Measurements from ENCODE around the gene OR2A2. TPM values are rescaled to one million over a fixed set of nuclear protein-coding genes. Genes with fewer than 3 reads are reported as not detected.
"Not testable (repeated sequence)": the region's sequence is repeated elsewhere in the genome, so short reads cannot be mapped to it uniquely, and the experiment has no call there.

Gene OR2A2
- total RNA-seq, 2 donors from 2014 or later = not detected

DNA sequence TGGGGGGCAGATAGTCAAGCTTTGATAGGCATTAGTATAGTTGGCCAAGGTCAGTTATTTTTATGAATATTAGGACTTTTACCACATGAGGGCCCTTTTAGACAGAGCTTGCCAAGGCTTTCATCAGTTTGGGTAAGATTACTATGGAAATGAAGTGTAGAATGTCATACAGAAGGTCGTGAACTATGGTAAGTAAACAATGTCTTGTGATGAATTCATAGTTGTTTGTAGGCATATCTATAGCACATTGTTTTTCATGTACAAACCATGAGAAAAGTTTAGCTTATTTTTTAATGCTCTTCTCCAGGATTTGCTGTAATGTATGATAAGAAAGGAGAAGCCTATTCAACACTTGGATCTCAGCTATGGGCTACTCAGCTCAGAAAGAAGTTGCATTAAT is 4.3 kb downstream of the OR2A2 start:
- Mint-ChIP-seq H3K27me3 (peaks cover 3 to 22% of the 10 kb centered on the region in 2 donors), H3K4me1 (ENCODE audit: low read depth in 2 of 2) (no peaks in the 10 kb centered on the region), H3K27ac (no peak overlapping the region), H3K9me3 (no peaks in the 10 kb centered on the region), H3K36me3 (no peaks in the 10 kb centered on the region), H3K4me3 (no peak overlapping the region)
- DNase-seq (ENCODE audit: low spot score) = no peak
- no peak for ATAC-seq

DNA sequence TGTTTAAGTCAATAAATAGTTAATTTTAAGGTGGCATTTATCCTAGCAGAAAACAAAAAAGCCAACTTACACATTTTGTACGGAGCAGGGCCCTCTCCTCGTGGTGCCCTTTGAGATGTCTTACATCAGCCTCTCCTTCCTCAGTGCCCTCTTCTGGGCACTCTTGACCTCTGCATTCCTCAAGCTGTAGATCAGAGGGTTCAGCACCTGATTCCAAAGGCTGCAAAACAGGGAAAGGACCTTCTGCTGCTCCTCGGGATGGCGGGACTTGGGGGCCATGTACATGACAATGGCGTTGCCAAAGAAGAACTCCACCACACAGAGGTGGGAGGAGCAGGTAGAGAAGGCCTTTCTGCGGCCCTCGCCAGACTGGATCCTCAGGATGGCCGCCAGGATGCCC is 9.0 kb downstream of the OR2A2 start:
- no peaks in the 10 kb centered on the region for H3K4me1 Mint-ChIP-seq (ENCODE audit: low read depth in 2 of 2)
- peaks cover 3 to 15% of the 10 kb centered on the region in 2 donors for H3K27me3 Mint-ChIP-seq
- DNase-seq (ENCODE audit: low spot score) (no peak), ATAC-seq (no peak)
- H3K4me3 Mint-ChIP-seq = no peak overlapping the region
- no peaks in the 10 kb centered on the region for H3K36me3 Mint-ChIP-seq
- no peak overlapping the region for H3K27ac Mint-ChIP-seq
- H3K9me3 Mint-ChIP-seq = no peaks in the 10 kb centered on the region

DNA sequence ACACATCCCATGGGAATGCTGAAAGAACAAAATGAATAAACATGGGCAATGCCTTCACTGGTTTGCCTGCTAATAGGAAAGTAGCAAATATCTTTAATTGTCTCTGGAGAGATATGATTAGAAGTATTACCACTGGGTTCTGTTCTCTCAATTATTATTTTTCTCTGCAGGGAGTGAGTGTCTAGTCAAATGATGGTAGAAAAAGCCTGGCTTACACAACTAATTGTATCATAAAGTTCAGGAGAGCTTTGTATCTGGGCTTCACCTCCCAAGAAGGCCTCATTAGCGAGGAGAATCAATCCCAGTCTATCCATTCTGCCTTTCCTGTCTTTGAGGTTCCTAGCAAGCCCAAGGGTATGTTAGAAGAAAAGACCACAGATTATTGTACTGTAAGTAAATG is 13.5 kb downstream of the OR2A2 start, which contains the start of gene OR2A14:
OR2A14 (plus strand) TSS at position 301 of the 400 bp plus-strand sequence. CDS start 5,937 bp downstream, outside the sequence.
- ATAC-seq (peak in 1 of 2 donors; percentile 11), DNase-seq (ENCODE audit: low spot score) (no peak)
- no peaks in the 10 kb centered on the region for H3K9me3 Mint-ChIP-seq
- no peak within 1 kb of the TSS for H3K27ac Mint-ChIP-seq
- peaks cover 0 to 4% of the 10 kb centered on the region in 2 donors for H3K27me3 Mint-ChIP-seq
- no peaks in the 10 kb centered on the region for H3K36me3 Mint-ChIP-seq
- no peak within 1 kb of the TSS for H3K4me3 Mint-ChIP-seq
- no peaks in the 10 kb centered on the region for H3K4me1 Mint-ChIP-seq (ENCODE audit: low read depth in 2 of 2)

DNA sequence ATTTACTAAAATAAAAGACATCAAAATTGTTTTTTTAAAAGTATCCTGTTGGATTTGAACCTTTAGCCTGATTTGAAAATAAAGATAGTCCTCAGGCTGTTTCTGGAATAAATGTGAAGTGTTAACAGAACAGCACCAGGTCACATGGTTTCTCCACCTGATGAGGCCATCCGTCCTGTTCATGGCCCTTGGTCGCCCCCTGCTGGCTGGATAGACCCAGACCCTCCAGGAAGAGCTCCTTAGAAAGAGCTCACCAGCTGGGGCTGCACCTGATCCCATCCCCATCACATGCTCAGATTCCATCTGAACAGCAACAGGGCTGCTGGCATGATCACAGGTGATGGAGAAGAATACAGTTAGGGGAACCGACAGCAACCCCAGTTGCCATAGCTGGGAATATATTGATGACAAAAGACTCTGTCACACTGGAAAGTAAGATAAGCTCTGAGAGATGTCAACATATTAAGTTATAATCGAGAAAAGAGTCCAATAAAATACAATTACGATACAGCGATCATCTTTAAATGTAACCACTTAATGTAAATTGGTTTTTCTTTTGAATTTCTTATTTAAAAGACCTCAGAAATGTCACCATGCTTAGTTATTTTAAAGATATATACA is 18.4 kb downstream of the OR2A2 start:
- no peaks in the 10 kb centered on the region for H3K9me3 Mint-ChIP-seq
- peak; percentile 78 to 84 for ATAC-seq
- H3K4me3 Mint-ChIP-seq = no peak overlapping the region
- no peaks in the 10 kb centered on the region for H3K4me1 Mint-ChIP-seq (ENCODE audit: low read depth in 2 of 2)
- H3K27me3 Mint-ChIP-seq = peaks cover 0 to 11% of the 10 kb centered on the region in 2 donors
- no peaks in the 10 kb centered on the region for H3K36me3 Mint-ChIP-seq
- no peak overlapping the region for H3K27ac Mint-ChIP-seq
- DNase-seq (ENCODE audit: low spot score) = peak; percentile 76

DNA sequence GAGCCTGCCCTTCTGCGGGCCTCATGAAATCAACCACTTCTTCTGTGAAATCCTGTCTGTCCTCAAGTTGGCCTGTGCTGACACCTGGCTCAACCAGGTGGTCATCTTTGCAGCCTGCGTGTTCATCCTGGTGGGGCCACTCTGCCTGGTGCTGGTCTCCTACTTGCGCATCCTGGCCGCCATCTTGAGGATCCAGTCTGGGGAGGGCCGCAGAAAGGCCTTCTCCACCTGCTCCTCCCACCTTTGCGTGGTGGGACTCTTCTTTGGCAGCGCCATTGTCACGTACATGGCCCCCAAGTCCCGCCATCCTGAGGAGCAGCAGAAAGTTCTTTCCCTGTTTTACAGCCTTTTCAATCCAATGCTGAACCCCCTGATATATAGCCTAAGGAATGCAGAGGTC is 20.2 kb downstream of the OR2A2 start:
- not testable (repeated sequence) for ATAC-seq; H3K9me3 Mint-ChIP-seq; H3K4me3 Mint-ChIP-seq; H3K36me3 Mint-ChIP-seq; DNase-seq (ENCODE audit: low spot score); H3K4me1 Mint-ChIP-seq (ENCODE audit: low read depth in 2 of 2); H3K27ac Mint-ChIP-seq
- peaks cover 3 to 11% of the 10 kb centered on the region in 2 donors for H3K27me3 Mint-ChIP-seq

DNA sequence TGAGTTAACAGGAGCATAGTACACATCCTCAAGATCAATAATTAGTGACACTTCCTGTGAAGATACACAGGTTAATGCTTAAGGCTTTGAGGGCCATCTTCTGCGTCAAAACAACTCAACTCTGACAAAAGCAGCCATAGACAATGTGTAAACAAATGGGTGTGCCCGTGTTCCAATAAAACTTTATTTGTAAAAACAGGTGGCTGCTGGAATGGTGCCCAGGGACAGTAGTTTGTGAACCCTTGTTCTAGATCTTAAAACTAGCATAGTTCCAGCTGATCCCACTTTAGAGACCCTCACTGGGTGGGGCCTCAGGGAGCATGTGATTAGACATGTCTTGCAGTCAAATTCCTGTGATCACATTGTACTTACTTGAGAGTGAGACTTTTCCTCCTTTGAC is 21.3 kb downstream of the OR2A2 start:
- Mint-ChIP-seq H3K27me3 (peaks cover 3 to 11% of the 10 kb centered on the region in 2 donors), H3K36me3 (no peaks in the 10 kb centered on the region), H3K4me3 (no peak overlapping the region), H3K4me1 (ENCODE audit: low read depth in 2 of 2) (no peaks in the 10 kb centered on the region), H3K27ac (no peak overlapping the region), H3K9me3 (no peaks in the 10 kb centered on the region)
- no peak for ATAC-seq
- DNase-seq (ENCODE audit: low spot score) = no peak

DNA sequence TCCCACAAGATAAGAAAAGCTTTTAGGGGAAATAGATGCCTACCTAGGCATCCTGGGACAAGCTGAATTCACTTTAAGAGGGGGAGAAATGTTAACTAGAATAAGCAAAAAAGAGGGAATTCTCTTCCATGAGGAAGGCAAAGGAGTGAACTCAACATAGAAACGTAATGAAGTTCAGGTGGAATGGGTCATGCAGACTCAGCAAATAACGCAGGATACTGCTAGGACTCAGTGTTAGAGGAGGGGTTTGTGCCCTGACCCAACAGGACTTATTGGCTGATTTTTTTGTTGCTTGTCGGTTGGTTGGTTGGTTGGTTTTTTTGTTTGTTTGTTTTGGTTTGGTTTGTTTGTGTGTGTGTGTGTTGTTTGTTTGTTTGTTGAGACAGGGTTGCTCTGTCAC is 22.9 kb downstream of the OR2A2 start:
- Mint-ChIP-seq H3K4me1 (ENCODE audit: low read depth in 2 of 2) (no peaks in the 10 kb centered on the region), H3K27me3 (peaks cover 3 to 11% of the 10 kb centered on the region in 2 donors), H3K4me3 (no peak overlapping the region), H3K9me3 (no peaks in the 10 kb centered on the region), H3K36me3 (no peaks in the 10 kb centered on the region), H3K27ac (no peak overlapping the region)
- no peak for ATAC-seq
- no peak for DNase-seq (ENCODE audit: low spot score)

DNA sequence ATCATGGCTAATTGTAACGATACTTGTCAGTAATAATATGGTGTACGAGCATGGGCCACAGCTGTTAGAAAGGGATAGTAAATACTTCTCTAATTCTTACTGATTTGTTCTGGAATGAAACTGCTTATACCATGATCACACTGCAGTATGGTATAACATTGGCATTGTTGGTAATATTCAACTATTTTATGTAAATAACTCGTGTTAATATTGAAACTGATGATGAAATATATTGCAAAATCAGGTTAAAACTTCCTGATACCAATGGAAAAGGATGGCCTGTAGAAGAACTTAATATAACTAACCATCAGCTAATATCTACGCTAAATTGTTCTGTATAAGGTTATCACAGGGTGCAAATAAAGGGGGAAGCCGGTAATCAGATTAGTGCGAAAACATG is 23.9 kb downstream of the OR2A2 start:
- H3K27me3 Mint-ChIP-seq = peaks cover 3 to 11% of the 10 kb centered on the region in 2 donors
- H3K4me3 Mint-ChIP-seq = no peak overlapping the region
- H3K36me3 Mint-ChIP-seq = no peaks in the 10 kb centered on the region
- H3K27ac Mint-ChIP-seq = no peak overlapping the region
- no peak for ATAC-seq
- H3K4me1 Mint-ChIP-seq (ENCODE audit: low read depth in 2 of 2) = no peaks in the 10 kb centered on the region
- DNase-seq (ENCODE audit: low spot score) = no peak
- no peaks in the 10 kb centered on the region for H3K9me3 Mint-ChIP-seq

DNA sequence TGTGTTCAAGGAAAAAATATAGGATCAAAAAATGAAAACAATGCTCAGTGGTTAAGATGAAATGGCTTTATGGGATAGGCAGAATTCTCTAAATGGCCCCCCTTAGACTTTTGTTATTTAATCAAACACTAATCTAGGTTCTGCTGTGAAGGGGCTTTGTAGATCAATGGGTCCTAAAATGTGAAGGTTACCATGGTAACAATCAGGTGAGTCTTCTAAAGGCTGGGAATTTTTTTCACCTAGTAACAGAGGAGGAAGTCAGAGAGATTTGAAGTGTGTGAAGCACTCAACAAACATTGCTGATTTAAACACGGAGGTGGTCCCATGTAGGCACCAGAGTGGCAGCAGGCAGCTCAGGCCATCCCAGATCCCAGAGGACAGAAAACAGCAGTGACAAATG is 24.7 kb downstream of the OR2A2 start:
- DNase-seq (ENCODE audit: low spot score) (no peak), ATAC-seq (no peak)
- H3K36me3 Mint-ChIP-seq = no peaks in the 10 kb centered on the region
- H3K4me1 Mint-ChIP-seq (ENCODE audit: low read depth in 2 of 2) = no peaks in the 10 kb centered on the region
- H3K9me3 Mint-ChIP-seq = no peaks in the 10 kb centered on the region
- no peak overlapping the region for H3K4me3 Mint-ChIP-seq
- no peak overlapping the region for H3K27ac Mint-ChIP-seq
- peaks cover 3 to 8% of the 10 kb centered on the region in 2 donors for H3K27me3 Mint-ChIP-seq

DNA sequence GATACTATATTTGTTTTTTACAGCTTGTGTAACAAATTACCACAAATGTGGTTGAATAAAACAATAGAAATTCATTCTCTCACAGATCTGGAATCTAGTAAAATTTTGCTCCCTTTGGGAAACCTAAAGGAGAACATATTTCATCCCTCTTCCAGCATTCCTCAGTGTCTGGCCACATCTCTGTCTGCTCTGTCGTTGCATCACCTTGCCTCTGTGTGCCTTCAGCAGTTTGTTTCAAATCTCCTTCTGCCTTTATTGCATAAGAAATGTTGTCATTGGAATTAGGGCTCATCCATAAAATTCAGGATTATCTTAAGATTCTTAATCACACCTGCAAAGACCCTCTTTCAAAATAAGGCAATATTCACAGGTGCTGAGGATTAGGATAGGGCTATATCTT is 28.1 kb downstream of the OR2A2 start:
- no peaks in the 10 kb centered on the region for H3K36me3 Mint-ChIP-seq
- peaks cover 0 to 6% of the 10 kb centered on the region in 2 donors for H3K27me3 Mint-ChIP-seq
- no peak overlapping the region for H3K27ac Mint-ChIP-seq
- H3K4me3 Mint-ChIP-seq = no peak overlapping the region
- ATAC-seq (no peak), DNase-seq (ENCODE audit: low spot score) (no peak)
- no peaks in the 10 kb centered on the region for H3K9me3 Mint-ChIP-seq
- no peaks in the 10 kb centered on the region for H3K4me1 Mint-ChIP-seq (ENCODE audit: low read depth in 2 of 2)

DNA sequence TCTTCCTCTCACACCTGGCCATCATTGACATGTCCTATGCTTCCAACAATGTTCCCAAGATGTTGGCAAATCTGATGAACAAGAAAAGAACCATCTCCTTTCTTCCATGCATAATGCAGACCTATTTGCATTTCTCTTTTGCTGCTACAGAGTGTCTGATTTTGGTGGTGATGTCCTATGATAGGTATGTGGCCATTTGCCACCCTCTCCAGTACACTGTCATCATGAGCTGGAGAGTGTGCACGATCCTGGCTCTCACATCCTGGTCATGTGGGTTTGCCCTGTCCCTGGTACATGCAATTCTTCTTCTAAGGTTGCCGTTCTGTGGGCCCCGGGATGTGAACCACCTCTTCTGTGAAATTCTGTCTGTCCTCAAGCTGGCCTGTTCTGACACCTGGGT is 32.8 kb downstream of the OR2A2 start:
- no peak overlapping the region for H3K27ac Mint-ChIP-seq
- H3K9me3 Mint-ChIP-seq = no peaks in the 10 kb centered on the region
- ATAC-seq (no peak), DNase-seq (ENCODE audit: low spot score) (no peak)
- H3K36me3 Mint-ChIP-seq = no peaks in the 10 kb centered on the region
- H3K27me3 Mint-ChIP-seq = peaks cover 0 to 5% of the 10 kb centered on the region in 2 donors
- H3K4me1 Mint-ChIP-seq (ENCODE audit: low read depth in 2 of 2) = no peaks in the 10 kb centered on the region
- H3K4me3 Mint-ChIP-seq = no peak overlapping the region

DNA sequence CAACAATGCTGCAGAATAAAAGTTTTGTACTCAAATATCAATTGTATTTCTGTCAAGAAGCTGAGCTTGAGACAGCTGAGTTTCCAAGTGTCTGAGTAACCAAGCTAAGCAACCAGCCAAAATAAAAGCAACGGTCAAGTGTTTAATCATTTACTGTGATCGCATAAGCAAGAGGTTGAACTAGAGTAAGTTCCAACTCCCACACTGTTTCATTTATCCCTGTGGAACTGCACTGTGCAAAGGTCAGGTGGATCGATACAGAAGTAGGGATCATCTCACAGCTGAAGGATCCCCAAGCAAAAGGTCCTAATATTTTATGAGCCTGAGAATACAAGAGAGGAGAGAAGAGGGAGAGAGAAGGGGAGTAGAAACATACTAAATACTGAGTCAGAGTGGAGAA is 35.0 kb downstream of the OR2A2 start:
- Mint-ChIP-seq H3K9me3 (peaks cover 9% of the 10 kb centered on the region), H3K36me3 (peaks cover 17% of the 10 kb centered on the region), H3K4me1 (ENCODE audit: low read depth in 2 of 2) (no peaks in the 10 kb centered on the region), H3K4me3 (no peak overlapping the region), H3K27ac (no peak overlapping the region), H3K27me3 (peaks cover 5 to 7% of the 10 kb centered on the region in 2 donors)
- ATAC-seq = no peak
- no peak for DNase-seq (ENCODE audit: low spot score)

DNA sequence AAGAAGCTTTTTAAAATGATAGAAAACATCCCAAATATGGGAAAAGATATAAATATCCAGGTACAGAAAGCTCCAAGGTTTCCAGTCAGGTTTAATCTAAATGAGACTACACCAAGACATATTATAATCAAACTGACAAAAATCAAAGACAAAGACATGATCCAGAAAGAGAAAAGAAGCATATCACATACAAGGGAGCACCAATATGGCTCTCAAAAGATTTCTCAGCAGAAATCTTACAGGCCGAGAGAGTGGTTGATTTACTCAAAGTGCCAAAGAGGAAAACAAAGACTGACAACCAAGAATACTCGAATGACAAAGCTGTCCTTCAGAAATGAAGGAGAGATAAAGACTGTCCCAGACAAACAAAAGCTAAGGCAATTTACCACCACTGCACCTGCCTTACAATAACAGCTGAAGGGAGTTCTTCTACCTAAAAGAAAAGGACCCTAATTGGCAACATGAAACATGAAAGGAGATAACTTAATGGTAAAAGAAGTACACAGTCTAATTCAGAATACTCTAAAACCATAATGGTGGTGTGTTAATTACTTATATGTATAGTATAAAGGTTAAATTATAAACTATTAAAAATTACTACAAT is 38.9 kb downstream of the OR2A2 start:
- Mint-ChIP-seq H3K4me1 (ENCODE audit: low read depth in 2 of 2) (no peaks in the 10 kb centered on the region), H3K27me3 (peaks cover 8 to 20% of the 10 kb centered on the region in 2 donors), H3K36me3 (peaks cover 24% of the 10 kb centered on the region), H3K27ac (no peak overlapping the region), H3K9me3 (peaks cover 9% of the 10 kb centered on the region), H3K4me3 (no peak overlapping the region)
- ATAC-seq (no peak), DNase-seq (ENCODE audit: low spot score) (no peak)

DNA sequence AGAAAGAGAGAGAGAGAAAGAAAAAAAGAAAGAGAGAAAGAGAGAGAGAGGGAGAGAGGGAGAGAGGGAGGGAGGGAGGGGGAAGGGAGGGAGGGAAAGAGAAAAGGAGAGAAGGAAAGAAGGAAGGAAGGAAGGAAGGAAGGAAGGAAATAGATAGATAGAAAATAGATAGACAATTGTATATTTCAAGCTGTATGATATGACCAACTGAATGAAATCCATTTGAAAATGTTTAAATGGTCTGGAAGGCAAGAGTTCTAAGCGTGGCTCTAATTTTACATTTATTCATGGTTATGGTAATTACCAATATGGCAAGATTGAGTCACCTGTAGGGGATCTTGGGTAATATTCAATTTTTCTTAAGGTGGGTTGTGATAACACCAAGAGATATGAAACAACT is 49.5 kb downstream of the OR2A2 start:
- H3K36me3 Mint-ChIP-seq = no peaks in the 10 kb centered on the region
- H3K27ac Mint-ChIP-seq = no peak overlapping the region
- peaks cover 12 to 23% of the 10 kb centered on the region in 2 donors for H3K27me3 Mint-ChIP-seq
- no peak overlapping the region for H3K4me3 Mint-ChIP-seq
- ATAC-seq (no peak), DNase-seq (ENCODE audit: low spot score) (no peak)
- peaks cover 6% of the 10 kb centered on the region for H3K9me3 Mint-ChIP-seq
- H3K4me1 Mint-ChIP-seq (ENCODE audit: low read depth in 2 of 2) = no peaks in the 10 kb centered on the region
